DOHH2 (cell line): Measurements from ENCODE around the gene COLEC11.

Source experiments
- H3F3A ChIP-seq: fragments of 200-600 bp; sonication (generic), shearing (Covaris generic); 2 replicates; pipeline ENCODE4 v1.6.0; 2016; ENCODE audit warnings: antibody characterized with exemption, mild to moderate bottlenecking; ENCODE audit not compliant: control insufficient read depth, insufficient read depth
- H3K27ac ChIP-seq: fragments of 200-600 bp; sonication (generic); 2 replicates; pipeline ENCODE4 v1.5.1; 2014; ENCODE audit warnings: low read depth, mild to moderate bottlenecking, low read length, moderate library complexity
- H3K27me3 ChIP-seq: fragments of 200-600 bp; sonication (generic); 2 replicates; pipeline ENCODE4 v1.6.1; 2014; ENCODE audit warnings: mild to moderate bottlenecking, low read length, mixed read lengths; ENCODE audit not compliant: control insufficient read depth
- H3K36me3 ChIP-seq: fragments of 200-600 bp; sonication (generic); 2 replicates; pipeline ENCODE4 v1.6.1; 2014; ENCODE audit warnings: mild to moderate bottlenecking, low read length, moderate library complexity, mixed read lengths; ENCODE audit not compliant: control insufficient read depth
- H3K4me1 ChIP-seq: fragments of 200-600 bp; sonication (generic); 2 replicates; pipeline ENCODE4 v1.6.1; 2014; ENCODE audit warnings: mild to moderate bottlenecking, low read length, mixed read lengths; ENCODE audit not compliant: control insufficient read depth
- H3K4me2 ChIP-seq: fragments of 200-600 bp; sonication (generic); 2 replicates; pipeline ENCODE4 v1.6.0; 2014; ENCODE audit warnings: mild to moderate bottlenecking, low read length, moderate library complexity
- H3K4me3 ChIP-seq: fragments of 200-600 bp; sonication (generic); 2 replicates; pipeline ENCODE4 v1.5.1; 2014; ENCODE audit warnings: mild to moderate bottlenecking, low read length, mixed read lengths
- H3K79me2 ChIP-seq: fragments of 200-600 bp; sonication (generic); 2 replicates; pipeline ENCODE4 v1.6.1; 2014; ENCODE audit warnings: mild to moderate bottlenecking, low read length, mixed read lengths; ENCODE audit not compliant: control insufficient read depth
- H3K9me2 ChIP-seq: fragments of 200-600 bp; sonication (generic); replicated peaks from 2 replicates; pipeline ENCODE4 v1.6.1; 2014; ENCODE audit warnings: mild to moderate bottlenecking, low read length, mixed read lengths; ENCODE audit not compliant: control insufficient read depth
- H3K9me3 ChIP-seq: fragments of 200-600 bp; sonication (generic); 2 replicates; pipeline ENCODE4 v1.6.1; 2014; ENCODE audit warnings: antibody characterized with exemption, low read length, mixed read lengths; ENCODE audit not compliant: control insufficient read depth, insufficient read depth
- H4K20me1 ChIP-seq: fragments of 200-600 bp; sonication (generic); 2 replicates; pipeline ENCODE4 v1.6.0; 2014; ENCODE audit warnings: low read depth, mild to moderate bottlenecking, antibody characterized with exemption, low read length, moderate library complexity; ENCODE audit not compliant: control insufficient read depth, insufficient read depth
- EZH2phosphoT487 ChIP-seq: fragments of 200-600 bp; sonication (generic); IDR thresholded peaks from 2 replicates; pipeline ENCODE4 v1.6.1; 2017; ENCODE audit warnings: borderline replicate concordance, mild to moderate bottlenecking, antibody characterized with exemption, low read length, moderate library complexity, mixed read lengths
- TF ChIP-seq, protein P1 (sequence below): fragments of 200-600 bp; sonication (generic); IDR thresholded peaks from one replicate; pipeline ENCODE4 v1.5.1; 2014; ENCODE audit warnings: antibody characterized with exemption, mild to moderate bottlenecking, low read depth, low read length; ENCODE audit not compliant: poor library complexity, severe bottlenecking

Gene COLEC11

DNA sequence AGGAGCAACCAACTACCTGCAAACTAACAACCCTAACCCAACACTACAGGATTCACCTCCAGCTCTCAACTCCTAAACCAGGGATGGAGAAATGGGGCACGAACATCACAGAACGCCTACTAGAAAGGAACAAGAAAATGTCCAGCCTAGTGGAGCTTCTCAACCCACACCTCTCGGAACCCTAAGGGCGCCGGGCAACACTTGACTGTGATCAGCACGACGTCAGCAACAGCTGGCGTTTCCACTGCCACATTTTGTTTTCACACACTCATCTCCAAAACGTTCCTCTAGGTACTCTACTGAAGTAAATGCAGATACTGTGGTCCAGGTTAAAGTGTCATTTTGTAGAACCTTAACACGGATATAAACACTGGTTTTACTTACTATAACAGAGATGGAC, 41.0 kb upstream of the COLEC11 start:
- peaks cover 88% of the 10 kb centered on the region for H3K36me3 ChIP-seq
- no peaks in the 10 kb centered on the region for H3K27me3 ChIP-seq
- H3K79me2 ChIP-seq, result peaks cover 58% of the 10 kb centered on the region

GRCh38 chr2:3557639-3558204, 37.2 kb upstream of the COLEC11 start:
- peaks cover 10% of the 10 kb centered on the region; the same call in 1 of the 2 replicates for H4K20me1 ChIP-seq
- no peaks in the 10 kb centered on the region for H3K9me3 ChIP-seq
- peaks cover 82% of the 10 kb centered on the region for H3K36me3 ChIP-seq
- H3K4me3 ChIP-seq, result peak overlapping the region; percentile 84
- H3K4me2 ChIP-seq, result peak overlapping the region; percentile 78
- H3K27ac ChIP-seq, result peak overlapping the region; percentile 92
- H3K4me1 ChIP-seq, result peaks cover 34% of the 10 kb centered on the region
- H3F3A ChIP-seq, result peaks cover 16% of the 10 kb centered on the region
- no peak for TF ChIP-seq EZH2phosphoT487
- TF ChIP-seq, protein P1, sequence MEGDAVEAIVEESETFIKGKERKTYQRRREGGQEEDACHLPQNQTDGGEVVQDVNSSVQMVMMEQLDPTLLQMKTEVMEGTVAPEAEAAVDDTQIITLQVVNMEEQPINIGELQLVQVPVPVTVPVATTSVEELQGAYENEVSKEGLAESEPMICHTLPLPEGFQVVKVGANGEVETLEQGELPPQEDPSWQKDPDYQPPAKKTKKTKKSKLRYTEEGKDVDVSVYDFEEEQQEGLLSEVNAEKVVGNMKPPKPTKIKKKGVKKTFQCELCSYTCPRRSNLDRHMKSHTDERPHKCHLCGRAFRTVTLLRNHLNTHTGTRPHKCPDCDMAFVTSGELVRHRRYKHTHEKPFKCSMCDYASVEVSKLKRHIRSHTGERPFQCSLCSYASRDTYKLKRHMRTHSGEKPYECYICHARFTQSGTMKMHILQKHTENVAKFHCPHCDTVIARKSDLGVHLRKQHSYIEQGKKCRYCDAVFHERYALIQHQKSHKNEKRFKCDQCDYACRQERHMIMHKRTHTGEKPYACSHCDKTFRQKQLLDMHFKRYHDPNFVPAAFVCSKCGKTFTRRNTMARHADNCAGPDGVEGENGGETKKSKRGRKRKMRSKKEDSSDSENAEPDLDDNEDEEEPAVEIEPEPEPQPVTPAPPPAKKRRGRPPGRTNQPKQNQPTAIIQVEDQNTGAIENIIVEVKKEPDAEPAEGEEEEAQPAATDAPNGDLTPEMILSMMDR, result no peak
- no peaks in the 10 kb centered on the region for H3K9me2 ChIP-seq
- peaks cover 58% of the 10 kb centered on the region for H3K79me2 ChIP-seq
- H3K27me3 ChIP-seq, result no peaks in the 10 kb centered on the region

More for the DNA sequence above, 41.0 kb upstream of the COLEC11 start:
- Histone ChIP-seq H3K9me3 (no peaks in the 10 kb centered on the region), H3K4me3 (no peak overlapping the region), H3K27ac (no peak overlapping the region), H4K20me1 (peaks cover 10% of the 10 kb centered on the region; the same call in 1 of the 2 replicates), H3K9me2 (no peaks in the 10 kb centered on the region), H3K4me2 (no peak overlapping the region), H3F3A (peaks cover 8% of the 10 kb centered on the region), H3K4me1 (peaks cover 14% of the 10 kb centered on the region)
- TF ChIP-seq, protein P1, result no peak
- no peak for TF ChIP-seq EZH2phosphoT487

DNA sequence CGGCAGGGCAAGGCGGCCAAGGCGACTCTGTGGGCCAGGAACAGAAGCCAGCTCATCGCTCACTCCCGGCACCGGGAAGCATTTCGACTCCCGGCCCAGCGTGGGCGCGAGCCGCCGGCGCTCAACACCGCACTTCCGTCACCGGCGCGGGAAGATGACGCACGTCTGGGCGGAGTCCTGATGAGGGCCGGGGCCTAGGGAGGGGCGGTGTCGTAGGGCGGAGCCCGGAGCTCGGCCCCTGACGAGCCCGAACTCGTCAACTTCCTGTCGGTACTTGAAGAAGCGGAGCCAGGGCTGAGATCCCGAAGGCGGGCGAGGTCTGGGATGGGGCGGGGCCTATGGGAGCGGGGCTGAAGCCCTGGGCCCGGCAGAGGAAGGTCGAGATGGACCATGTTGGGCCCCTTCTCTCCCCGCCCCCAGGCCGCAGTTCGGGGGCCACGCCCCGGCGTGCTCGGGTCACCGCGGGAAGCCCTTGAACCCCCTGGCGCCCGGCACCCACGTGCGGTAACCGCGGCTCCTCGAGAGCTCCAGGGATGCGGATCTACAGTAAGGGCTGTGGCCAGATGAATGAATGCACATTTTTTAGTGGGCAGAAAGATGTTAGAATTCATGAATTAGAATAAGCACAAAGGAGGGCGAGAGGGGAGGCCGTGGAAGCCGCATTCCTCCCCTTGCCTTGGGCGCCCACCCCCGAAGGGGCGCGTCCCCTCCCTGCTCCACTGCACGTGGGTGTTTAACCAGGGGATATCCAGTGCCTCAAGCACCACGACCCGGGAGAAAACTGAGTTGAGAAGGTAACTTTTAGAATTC, 36.5 kb upstream of the COLEC11 start, which contains the start of gene RNASEH1:
RNASEH1 (minus strand) TSS at position 129 of the 810 bp plus-strand sequence; CDS start at position 56, 73 bp downstream.
- peaks cover 57% of the 10 kb centered on the region for H3K79me2 ChIP-seq
- H3K4me1 ChIP-seq, result peaks cover 41% of the 10 kb centered on the region
- H3K4me2 ChIP-seq, result peak within 1 kb of the TSS; percentile 92
- peaks cover 75% of the 10 kb centered on the region for H3K36me3 ChIP-seq
- TF ChIP-seq, protein P1, result no peak
- TF ChIP-seq EZH2phosphoT487, result no peak
- H3K27ac ChIP-seq, result peak within 1 kb of the TSS; percentile 92
- H3K27me3 ChIP-seq, result no peaks in the 10 kb centered on the region
- no peaks in the 10 kb centered on the region for H3K9me3 ChIP-seq
- peaks cover 10% of the 10 kb centered on the region; the same call in 1 of the 2 replicates for H4K20me1 ChIP-seq
- H3K4me3 ChIP-seq, result peak within 1 kb of the TSS; percentile 84
- H3F3A ChIP-seq, result peaks cover 16% of the 10 kb centered on the region
- no peaks in the 10 kb centered on the region for H3K9me2 ChIP-seq
